Measurements from ENCODE around the gene PDZRN3. TPM values are rescaled to one million over a fixed set of nuclear protein-coding genes. Genes with fewer than 3 reads are reported as not detected.

Gene PDZRN3
- total RNA-seq, 1 donor from 2014 or later: 1.3 TPM

DNA sequence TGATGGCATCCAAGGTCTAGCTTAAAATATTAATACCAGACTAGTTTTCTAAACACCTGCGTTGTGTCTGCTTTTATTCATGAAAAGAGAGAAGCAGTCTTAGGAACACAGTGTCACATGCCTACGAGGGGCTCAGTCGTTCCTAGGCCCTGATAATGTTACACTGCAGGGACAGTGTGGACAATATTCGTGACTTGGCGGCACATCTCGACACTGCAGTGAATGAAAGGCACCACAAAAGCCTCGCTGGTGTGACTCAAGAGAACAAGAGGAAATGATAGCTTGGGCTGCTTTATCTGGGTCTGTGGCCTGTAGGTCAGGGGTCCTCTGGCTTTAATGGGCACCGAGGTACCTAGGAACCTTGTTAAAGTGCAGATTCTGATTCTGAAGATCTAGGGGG is 226.7 kb downstream of the PDZRN3 start:
- Mint-ChIP-seq H3K9me3 (ENCODE audit: unreplicated experiment) (no peaks in the 10 kb centered on the region), H3K4me3 (ENCODE audit: unreplicated experiment) (no peak overlapping the region), H3K4me1 (ENCODE audit: unreplicated experiment) (peaks cover 36% of the 10 kb centered on the region), H3K27ac (ENCODE audit: unreplicated experiment) (no peak overlapping the region), H3K27me3 (ENCODE audit: unreplicated experiment) (peaks cover 3% of the 10 kb centered on the region), H3K36me3 (ENCODE audit: low read depth, unreplicated experiment) (no peaks in the 10 kb centered on the region)
- no peak for DNase-seq (ENCODE audit: low spot score)
- TF ChIP-seq, protein P1, sequence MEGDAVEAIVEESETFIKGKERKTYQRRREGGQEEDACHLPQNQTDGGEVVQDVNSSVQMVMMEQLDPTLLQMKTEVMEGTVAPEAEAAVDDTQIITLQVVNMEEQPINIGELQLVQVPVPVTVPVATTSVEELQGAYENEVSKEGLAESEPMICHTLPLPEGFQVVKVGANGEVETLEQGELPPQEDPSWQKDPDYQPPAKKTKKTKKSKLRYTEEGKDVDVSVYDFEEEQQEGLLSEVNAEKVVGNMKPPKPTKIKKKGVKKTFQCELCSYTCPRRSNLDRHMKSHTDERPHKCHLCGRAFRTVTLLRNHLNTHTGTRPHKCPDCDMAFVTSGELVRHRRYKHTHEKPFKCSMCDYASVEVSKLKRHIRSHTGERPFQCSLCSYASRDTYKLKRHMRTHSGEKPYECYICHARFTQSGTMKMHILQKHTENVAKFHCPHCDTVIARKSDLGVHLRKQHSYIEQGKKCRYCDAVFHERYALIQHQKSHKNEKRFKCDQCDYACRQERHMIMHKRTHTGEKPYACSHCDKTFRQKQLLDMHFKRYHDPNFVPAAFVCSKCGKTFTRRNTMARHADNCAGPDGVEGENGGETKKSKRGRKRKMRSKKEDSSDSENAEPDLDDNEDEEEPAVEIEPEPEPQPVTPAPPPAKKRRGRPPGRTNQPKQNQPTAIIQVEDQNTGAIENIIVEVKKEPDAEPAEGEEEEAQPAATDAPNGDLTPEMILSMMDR (IDR thresholded peaks at IDR 0.05; ENCODE audit: unreplicated experiment): no peak

DNA sequence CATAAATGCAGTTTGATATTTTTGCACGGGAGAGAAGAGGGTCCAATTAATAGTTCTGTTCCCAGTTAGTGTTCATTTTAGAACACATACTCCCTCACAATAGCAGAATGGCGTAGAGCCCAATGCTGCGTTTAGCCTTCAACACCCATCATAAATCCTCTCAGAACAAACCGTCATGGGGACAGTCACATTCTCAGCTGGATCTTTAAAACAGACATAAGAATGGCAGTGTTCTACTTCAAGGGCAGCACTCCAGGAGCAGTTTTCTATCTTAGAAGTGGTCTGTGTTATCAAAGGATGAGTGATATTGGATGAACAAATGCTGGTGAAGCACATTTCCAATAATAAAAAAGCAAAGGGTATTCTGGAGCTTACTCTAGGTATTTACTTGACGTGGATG is 230.5 kb downstream of the PDZRN3 start:
- DNase-seq (ENCODE audit: low spot score): no peak
- Mint-ChIP-seq H3K27me3 (ENCODE audit: unreplicated experiment) (peaks cover 3% of the 10 kb centered on the region), H3K9me3 (ENCODE audit: unreplicated experiment) (no peaks in the 10 kb centered on the region), H3K36me3 (ENCODE audit: low read depth, unreplicated experiment) (no peaks in the 10 kb centered on the region), H3K4me1 (ENCODE audit: unreplicated experiment) (peaks cover 31% of the 10 kb centered on the region), H3K4me3 (ENCODE audit: unreplicated experiment) (no peak overlapping the region), H3K27ac (ENCODE audit: unreplicated experiment) (no peak overlapping the region)
- TF ChIP-seq, protein P1 (IDR thresholded peaks at IDR 0.05; ENCODE audit: unreplicated experiment): no peak

DNA sequence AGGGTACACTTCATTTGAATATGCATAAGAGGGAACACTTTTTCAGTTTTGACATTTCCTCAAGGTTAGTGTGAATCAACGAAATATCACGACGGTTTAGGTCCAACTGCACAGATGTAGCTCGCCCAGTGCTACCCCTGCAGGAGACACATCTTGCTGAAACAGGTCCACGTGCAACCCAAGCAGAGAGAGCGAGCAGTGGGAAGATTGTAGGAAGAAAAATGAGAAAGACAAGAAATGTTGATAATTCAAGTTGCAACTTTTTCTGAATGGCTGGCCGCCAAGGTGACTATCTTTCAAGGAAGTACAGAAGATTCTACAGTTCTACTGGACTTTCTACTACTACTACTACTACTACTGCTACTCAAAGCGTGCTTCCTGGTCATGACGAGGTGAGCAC is 231.7 kb downstream of the PDZRN3 start:
- Mint-ChIP-seq H3K27ac (ENCODE audit: unreplicated experiment) (no peak overlapping the region), H3K27me3 (ENCODE audit: unreplicated experiment) (peaks cover 3% of the 10 kb centered on the region), H3K9me3 (ENCODE audit: unreplicated experiment) (no peaks in the 10 kb centered on the region), H3K4me1 (ENCODE audit: unreplicated experiment) (peaks cover 26% of the 10 kb centered on the region), H3K4me3 (ENCODE audit: unreplicated experiment) (no peak overlapping the region), H3K36me3 (ENCODE audit: low read depth, unreplicated experiment) (no peaks in the 10 kb centered on the region)
- TF ChIP-seq, protein P1 (IDR thresholded peaks at IDR 0.05; ENCODE audit: unreplicated experiment): no peak
- DNase-seq (ENCODE audit: low spot score): no peak

GRCh38 chr3:73391984-73392383 is 232.8 kb downstream of the PDZRN3 start:
- TF ChIP-seq, protein P1 (IDR thresholded peaks at IDR 0.05; ENCODE audit: unreplicated experiment): no peak
- H3K4me1 Mint-ChIP-seq (ENCODE audit: unreplicated experiment): peaks cover 22% of the 10 kb centered on the region
- DNase-seq (ENCODE audit: low spot score): no peak
- no peak overlapping the region for H3K4me3 Mint-ChIP-seq (ENCODE audit: unreplicated experiment)
- no peaks in the 10 kb centered on the region for H3K9me3 Mint-ChIP-seq (ENCODE audit: unreplicated experiment)
- H3K27ac Mint-ChIP-seq (ENCODE audit: unreplicated experiment): no peak overlapping the region
- no peaks in the 10 kb centered on the region for H3K36me3 Mint-ChIP-seq (ENCODE audit: low read depth, unreplicated experiment)
- peaks cover 3% of the 10 kb centered on the region for H3K27me3 Mint-ChIP-seq (ENCODE audit: unreplicated experiment)

DNA sequence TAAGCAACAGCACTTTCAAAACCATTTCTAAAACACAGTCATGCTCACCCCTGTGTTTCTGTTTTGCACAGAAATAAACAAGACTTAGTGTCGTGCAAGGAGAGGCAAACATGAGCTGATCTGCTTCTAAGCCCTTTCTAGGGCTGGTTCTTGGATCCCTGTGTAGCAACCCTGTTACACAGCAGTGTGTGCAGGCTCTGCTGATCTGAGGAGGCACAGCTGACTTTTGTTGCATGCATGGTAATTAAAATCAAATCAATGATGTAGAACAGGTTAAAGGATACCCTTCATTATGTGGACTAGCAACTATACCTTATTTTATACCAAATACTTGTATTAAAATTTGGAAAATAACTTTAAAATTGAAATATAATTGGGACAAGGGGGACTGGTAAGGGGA is 234.8 kb downstream of the PDZRN3 start:
- TF ChIP-seq, protein P1 (IDR thresholded peaks at IDR 0.05; ENCODE audit: unreplicated experiment): no peak
- H3K4me3 Mint-ChIP-seq (ENCODE audit: unreplicated experiment): no peak overlapping the region
- no peak for DNase-seq (ENCODE audit: low spot score)
- peaks cover 7% of the 10 kb centered on the region for H3K4me1 Mint-ChIP-seq (ENCODE audit: unreplicated experiment)
- no peak overlapping the region for H3K27ac Mint-ChIP-seq (ENCODE audit: unreplicated experiment)
- H3K9me3 Mint-ChIP-seq (ENCODE audit: unreplicated experiment): no peaks in the 10 kb centered on the region
- no peaks in the 10 kb centered on the region for H3K36me3 Mint-ChIP-seq (ENCODE audit: low read depth, unreplicated experiment)
- no peaks in the 10 kb centered on the region for H3K27me3 Mint-ChIP-seq (ENCODE audit: unreplicated experiment)
